Type B pancreatic cell (in vitro differentiated cells): ENCODE results near the gene SRSF5. TPM values are rescaled to one million over a fixed set of nuclear protein-coding genes. Genes with fewer than 3 reads are reported as not detected.
"Not testable (repeated sequence)": the region's sequence is repeated elsewhere in the genome, so short reads cannot be mapped to it uniquely, and the experiment has no call there.

ENCODE experiments used
- DNase-seq: peaks from one replicate; pipeline ENCODE4 v3.0.0; 2021; ENCODE audit warnings: mixed read lengths; ENCODE audit not compliant: unreplicated experiment; ENCODE audit errors: extremely low spot score
- H3K27ac Mint-ChIP-seq: 2 replicates; pipeline ENCODE4 v1.8.0; 2021; ENCODE audit warnings: mild to moderate bottlenecking, mixed read lengths
- H3K27me3 Mint-ChIP-seq: 2 replicates; pipeline ENCODE4 v1.8.0; 2021; ENCODE audit warnings: mixed read lengths
- H3K36me3 Mint-ChIP-seq: 2 replicates; pipeline ENCODE4 v1.8.0; 2021; ENCODE audit warnings: mixed read lengths
- H3K4me1 Mint-ChIP-seq: one replicate; pipeline ENCODE4 v1.8.0; 2021; ENCODE audit warnings: mixed read lengths; ENCODE audit not compliant: unreplicated experiment
- H3K4me3 Mint-ChIP-seq: 2 replicates; pipeline ENCODE4 v1.8.0; 2021; ENCODE audit warnings: mild to moderate bottlenecking, mixed read lengths
- H3K9me3 Mint-ChIP-seq: 2 replicates; pipeline ENCODE4 v1.8.0; 2021; ENCODE audit warnings: mixed read lengths
- CTCF ChIP-seq: fragments of 200-600 bp; sonication (generic); conservative IDR thresholded peaks from 2 replicates; pipeline ENCODE4 v1.5.0; 2021; ENCODE audit warnings: antibody characterized with exemption, mild to moderate bottlenecking
- total RNA-seq: library from RNA; stranded (reverse); gene quantifications from 2 replicates; pipeline ENCODE4 v1.2.1, GENCODE V29; 2021; ENCODE audit warnings: low replicate concordance

The SRSF5 gene
- total RNA-seq, 1 donor from 2014 or later, result 388 TPM

GRCh38 chr14:69811227-69811867 is 44.4 kb downstream of the SRSF5 start:
- Mint-ChIP-seq H3K27me3 (no peaks in the 10 kb centered on the region), H3K27ac (peak overlapping the region; percentile 16), H3K4me1 (peaks cover 8% of the 10 kb centered on the region), H3K4me3 (no peak overlapping the region), H3K36me3 (no peaks in the 10 kb centered on the region), H3K9me3 (no peaks in the 10 kb centered on the region)
- TF ChIP-seq CTCF, result no peak
- DNase-seq, result no peak

- no peak for DNase-seq
- TF ChIP-seq CTCF, result no peak
- Mint-ChIP-seq H3K27me3 (no peaks in the 10 kb centered on the region), H3K4me3 (no peak overlapping the region), H3K4me1 (peaks cover 8% of the 10 kb centered on the region), H3K9me3 (no peaks in the 10 kb centered on the region), H3K27ac (peak overlapping the region; percentile 16), H3K36me3 (no peaks in the 10 kb centered on the region)
Observed at GRCh38 chr14:69811868-69812252, 44.9 kb downstream of the SRSF5 start.

- Mint-ChIP-seq H3K27me3 (no peaks in the 10 kb centered on the region), H3K27ac (no peak overlapping the region), H3K4me1 (peaks cover 8% of the 10 kb centered on the region), H3K36me3 (no peaks in the 10 kb centered on the region), H3K9me3 (no peaks in the 10 kb centered on the region), H3K4me3 (no peak overlapping the region)
- DNase-seq, result no peak
- TF ChIP-seq CTCF, result peak; percentile 62
Observed at GRCh38 chr14:69812711-69813110, 45.8 kb downstream of the SRSF5 start.

GRCh38 chr14:69813346-69813745 is 46.4 kb downstream of the SRSF5 start:
- not testable (repeated sequence) for H3K4me3 Mint-ChIP-seq, H3K36me3 Mint-ChIP-seq, H3K27ac Mint-ChIP-seq, H3K4me1 Mint-ChIP-seq, H3K9me3 Mint-ChIP-seq, DNase-seq, H3K27me3 Mint-ChIP-seq

GRCh38 chr14:69814397-69814796 is 47.5 kb downstream of the SRSF5 start:
- no peak for TF ChIP-seq CTCF
- no peak overlapping the region for H3K27ac Mint-ChIP-seq
- no peaks in the 10 kb centered on the region for H3K36me3 Mint-ChIP-seq
- no peak for DNase-seq
- H3K9me3 Mint-ChIP-seq, result no peaks in the 10 kb centered on the region
- H3K4me3 Mint-ChIP-seq, result no peak overlapping the region
- H3K4me1 Mint-ChIP-seq, result peaks cover 5% of the 10 kb centered on the region
- peaks cover 4% of the 10 kb centered on the region for H3K27me3 Mint-ChIP-seq

GRCh38 chr14:69815556-69815955 is 48.6 kb downstream of the SRSF5 start:
- TF ChIP-seq CTCF, result no peak
- no peak for DNase-seq
- Mint-ChIP-seq H3K27ac (no peak overlapping the region), H3K27me3 (peaks cover 4% of the 10 kb centered on the region), H3K9me3 (no peaks in the 10 kb centered on the region), H3K36me3 (no peaks in the 10 kb centered on the region), H3K4me3 (no peak overlapping the region), H3K4me1 (peaks cover 4% of the 10 kb centered on the region)
